HG03565 (cell line): ENCODE data around the gene B4GAT1.
"Not testable (repeated sequence)": the region's sequence is repeated elsewhere in the genome, so short reads cannot be mapped to it uniquely, and the experiment has no call there.

Source experiments
- ATAC-seq: cut with Tn5 transposase; IDR thresholded peaks from one replicate; pipeline ENCODE4 v1.9.1; 2021; ENCODE audit warnings: mild to moderate bottlenecking, moderate library complexity; ENCODE audit not compliant: unreplicated experiment

B4GAT1 gene

GRCh38 chr11:66363805-66364535 is 16.5 kb upstream of the B4GAT1 start:
- no peak for ATAC-seq

- ATAC-seq, result no peak
Observed at GRCh38 chr11:66363187-66363601, 15.8 kb upstream of the B4GAT1 start.

- ATAC-seq, result no peak
Observed at GRCh38 chr11:66362481-66363147, 15.2 kb upstream of the B4GAT1 start.

GRCh38 chr11:66361502-66361941 is 14.1 kb upstream of the B4GAT1 start:
- no peak for ATAC-seq

- no peak for ATAC-seq
Observed at GRCh38 chr11:66360406-66361073, 13.1 kb upstream of the B4GAT1 start.

GRCh38 chr11:66359662-66360087 is 12.2 kb upstream of the B4GAT1 start:
- ATAC-seq, result no peak

- not testable (repeated sequence) for ATAC-seq
Observed at GRCh38 chr11:66350560-66351235, 3.3 kb upstream of the B4GAT1 start.

GRCh38 chr11:66349084-66349386 is 1.6 kb upstream of the B4GAT1 start:
- ATAC-seq, result no peak

- no peak for ATAC-seq
Observed at GRCh38 chr11:66346476-66347424, 679 bp downstream of the B4GAT1 start.

GRCh38 chr11:66345316-66345649 is 2.1 kb downstream of the B4GAT1 start:
- no peak for ATAC-seq

GRCh38 chr11:66344550-66345315 is 2.7 kb downstream of the B4GAT1 start, which contains the start of gene BRMS1:
Gene BRMS1 (minus strand): TSS chr11:66345104. CDS start chr11:66342234, 2,870 bp downstream.
- ATAC-seq, result peak; percentile 61

- no peak for ATAC-seq
Observed at GRCh38 chr11:66343176-66343575, 4.3 kb downstream of the B4GAT1 start.

GRCh38 chr11:66341502-66342126 is 5.8 kb downstream of the B4GAT1 start:
- ATAC-seq, result no peak

- no peak for ATAC-seq
Observed at GRCh38 chr11:66340596-66341501, 6.6 kb downstream of the B4GAT1 start.

GRCh38 chr11:66339686-66340483 is 7.5 kb downstream of the B4GAT1 start:
- no peak for ATAC-seq

- no peak for ATAC-seq
Observed at GRCh38 chr11:66339162-66339675, 8.2 kb downstream of the B4GAT1 start.
